Natural killer cell treated with Interleukin-12 subunit alpha and Interleukin-12 subunit beta and Interleukin-15 and Interleukin-18, amount 100 ng/mL, for 72 hours (primary cell): ENCODE measurements around the gene DCAF11. TPM values are rescaled to one million over a fixed set of nuclear protein-coding genes. Genes with fewer than 3 reads are reported as not detected.

Experiments used
- ATAC-seq, 2 donors: fragments of 150-1000 bp; cut with Tn5 transposase in 1 of 2; sonication (Bioruptor Pico), chemical (Tn5 transposase) in 1 of 2; 2 replicates each; pipeline ENCODE4 v1.10.0; 2021
- DNase-seq: peaks from one replicate; pipeline ENCODE4 v3.0.0; 2022; ENCODE audit warnings: low spot score
- H3K27ac Mint-ChIP-seq, 2 donors: 1 replicate in 1 of 2; 2 replicates in 1 of 2; pipeline ENCODE4 v1.8.0; 2022; ENCODE audit warnings: mixed read lengths in 2 of 2, mild to moderate bottlenecking in 1 of 2, moderate library complexity in 1 of 2
- H3K27me3 Mint-ChIP-seq, 2 donors: 1 replicate in 1 of 2; 2 replicates in 1 of 2; pipeline ENCODE4 v1.8.0; 2022; ENCODE audit warnings: mixed read lengths in 2 of 2
- H3K36me3 Mint-ChIP-seq: one replicate; pipeline ENCODE4 v1.8.0; 2022; ENCODE audit warnings: mixed read lengths
- H3K4me1 Mint-ChIP-seq, 2 donors: 1 replicate in 1 of 2; 2 replicates in 1 of 2; pipeline ENCODE4 v1.8.0; 2022; ENCODE audit warnings: low read depth in 2 of 2, mixed read lengths in 2 of 2, mild to moderate bottlenecking in 1 of 2
- H3K4me3 Mint-ChIP-seq: one replicate; pipeline ENCODE4 v1.8.0; 2022; ENCODE audit warnings: mixed read lengths
- H3K9me3 Mint-ChIP-seq: 2 replicates; pipeline ENCODE4 v1.8.0; 2022; ENCODE audit warnings: mixed read lengths
- total RNA-seq, 2 donors: library from RNA; stranded (reverse); gene quantifications; one replicate each; pipeline ENCODE4 v1.2.3, GENCODE V29; 2022

DCAF11 gene
- total RNA-seq, 2 donors from 2014 or later = 87.4 to 96.1 TPM

- Mint-ChIP-seq H3K27ac (no peak overlapping the region), H3K27me3 (no peaks in the 10 kb centered on the region), H3K4me3 (no peak overlapping the region), H3K9me3 (no peaks in the 10 kb centered on the region), H3K36me3 (no peaks in the 10 kb centered on the region), H3K4me1 (peaks cover 6 to 9% of the 10 kb centered on the region in 2 donors)
- no peak for ATAC-seq
- no peak for DNase-seq
Measured at GRCh38 chr14:24072881-24073877, 41.4 kb upstream of the DCAF11 start.

GRCh38 chr14:24074625-24075484, 39.7 kb upstream of the DCAF11 start:
- Mint-ChIP-seq H3K36me3 (no peaks in the 10 kb centered on the region), H3K9me3 (no peaks in the 10 kb centered on the region), H3K27me3 (peaks cover 0 to 6% of the 10 kb centered on the region in 2 donors), H3K4me3 (no peak overlapping the region), H3K27ac (no peak overlapping the region), H3K4me1 (peaks cover 7 to 9% of the 10 kb centered on the region in 2 donors)
- DNase-seq (no peak), ATAC-seq (no peak)

GRCh38 chr14:24075485-24076301, 38.9 kb upstream of the DCAF11 start:
- Mint-ChIP-seq H3K9me3 (no peaks in the 10 kb centered on the region), H3K4me1 (peaks cover 5 to 14% of the 10 kb centered on the region in 2 donors), H3K27ac (no peak overlapping the region), H3K4me3 (no peak overlapping the region), H3K27me3 (peaks cover 0 to 7% of the 10 kb centered on the region in 2 donors), H3K36me3 (no peaks in the 10 kb centered on the region)
- DNase-seq = no peak
- no peak for ATAC-seq

- H3K4me1 Mint-ChIP-seq = peaks cover 0 to 9% of the 10 kb centered on the region in 2 donors
- no peak for DNase-seq
- no peak overlapping the region for H3K27ac Mint-ChIP-seq
- no peaks in the 10 kb centered on the region for H3K36me3 Mint-ChIP-seq
- peaks cover 0 to 7% of the 10 kb centered on the region in 2 donors for H3K27me3 Mint-ChIP-seq
- H3K4me3 Mint-ChIP-seq = no peak overlapping the region
- no peak for ATAC-seq
- no peaks in the 10 kb centered on the region for H3K9me3 Mint-ChIP-seq
Measured at GRCh38 chr14:24076302-24076601, 38.3 kb upstream of the DCAF11 start.

GRCh38 chr14:24077086-24077485, 37.5 kb upstream of the DCAF11 start:
- H3K27ac Mint-ChIP-seq = no peak overlapping the region
- H3K36me3 Mint-ChIP-seq = no peaks in the 10 kb centered on the region
- no peaks in the 10 kb centered on the region for H3K9me3 Mint-ChIP-seq
- ATAC-seq (no peak), DNase-seq (no peak)
- no peak overlapping the region for H3K4me3 Mint-ChIP-seq
- H3K4me1 Mint-ChIP-seq = peaks cover 3 to 12% of the 10 kb centered on the region in 2 donors
- peaks cover 0 to 9% of the 10 kb centered on the region in 2 donors for H3K27me3 Mint-ChIP-seq

GRCh38 chr14:24078146-24078545, 36.4 kb upstream of the DCAF11 start:
- ATAC-seq = no peak
- no peaks in the 10 kb centered on the region for H3K36me3 Mint-ChIP-seq
- H3K9me3 Mint-ChIP-seq = no peaks in the 10 kb centered on the region
- peaks cover 7 to 14% of the 10 kb centered on the region in 2 donors for H3K4me1 Mint-ChIP-seq
- no peak overlapping the region for H3K4me3 Mint-ChIP-seq
- no peak for DNase-seq
- H3K27me3 Mint-ChIP-seq = peaks cover 0 to 10% of the 10 kb centered on the region in 2 donors
- no peak overlapping the region for H3K27ac Mint-ChIP-seq

GRCh38 chr14:24079491-24080141, 35.0 kb upstream of the DCAF11 start:
- no peak for ATAC-seq
- H3K9me3 Mint-ChIP-seq = no peaks in the 10 kb centered on the region
- H3K4me3 Mint-ChIP-seq = no peak overlapping the region
- peaks cover 7 to 14% of the 10 kb centered on the region in 2 donors for H3K4me1 Mint-ChIP-seq
- H3K27me3 Mint-ChIP-seq = peaks cover 0 to 10% of the 10 kb centered on the region in 2 donors
- no peak for DNase-seq
- no peaks in the 10 kb centered on the region for H3K36me3 Mint-ChIP-seq
- no peak overlapping the region for H3K27ac Mint-ChIP-seq

- Mint-ChIP-seq H3K4me1 (peaks cover 7 to 14% of the 10 kb centered on the region in 2 donors), H3K27ac (no peak overlapping the region), H3K9me3 (no peaks in the 10 kb centered on the region), H3K27me3 (peaks cover 0 to 10% of the 10 kb centered on the region in 2 donors), H3K36me3 (no peaks in the 10 kb centered on the region), H3K4me3 (peak overlapping the region; percentile 79)
- no peak for DNase-seq
- ATAC-seq = no peak
Measured at GRCh38 chr14:24080142-24080530, 34.4 kb upstream of the DCAF11 start.

GRCh38 chr14:24080888-24081738, 33.5 kb upstream of the DCAF11 start:
- DNase-seq (peak; percentile 74), ATAC-seq (peak; percentile 89 to 90)
- H3K4me1 Mint-ChIP-seq = peaks cover 7 to 14% of the 10 kb centered on the region in 2 donors
- no peaks in the 10 kb centered on the region for H3K36me3 Mint-ChIP-seq
- H3K27me3 Mint-ChIP-seq = peaks cover 0 to 10% of the 10 kb centered on the region in 2 donors
- H3K9me3 Mint-ChIP-seq = no peaks in the 10 kb centered on the region
- peak overlapping the region; percentile 79 for H3K4me3 Mint-ChIP-seq
- H3K27ac Mint-ChIP-seq = no peak overlapping the region

GRCh38 chr14:24081739-24082211, 32.8 kb upstream of the DCAF11 start:
- peaks cover 7 to 14% of the 10 kb centered on the region in 2 donors for H3K4me1 Mint-ChIP-seq
- ATAC-seq (no peak), DNase-seq (no peak)
- H3K27me3 Mint-ChIP-seq = peaks cover 0 to 10% of the 10 kb centered on the region in 2 donors
- peak overlapping the region; percentile 79 for H3K4me3 Mint-ChIP-seq
- peak overlapping the region; percentile 33 to 72 for H3K27ac Mint-ChIP-seq
- H3K9me3 Mint-ChIP-seq = no peaks in the 10 kb centered on the region
- H3K36me3 Mint-ChIP-seq = no peaks in the 10 kb centered on the region

GRCh38 chr14:24082411-24083080, 32.0 kb upstream of the DCAF11 start:
- Mint-ChIP-seq H3K27me3 (peaks cover 0 to 10% of the 10 kb centered on the region in 2 donors), H3K36me3 (no peaks in the 10 kb centered on the region), H3K4me3 (peak overlapping the region; percentile 79), H3K4me1 (peaks cover 7 to 14% of the 10 kb centered on the region in 2 donors), H3K27ac (peak overlapping the region; percentile 33 to 72), H3K9me3 (no peaks in the 10 kb centered on the region)
- DNase-seq = no peak
- ATAC-seq = no peak

- Mint-ChIP-seq H3K4me3 (no peak overlapping the region), H3K27ac (no peak overlapping the region), H3K9me3 (no peaks in the 10 kb centered on the region), H3K36me3 (no peaks in the 10 kb centered on the region), H3K4me1 (peaks cover 7 to 14% of the 10 kb centered on the region in 2 donors), H3K27me3 (peaks cover 0 to 10% of the 10 kb centered on the region in 2 donors)
- DNase-seq = no peak
- no peak for ATAC-seq
Measured at GRCh38 chr14:24083462-24083861, 31.1 kb upstream of the DCAF11 start.
